DND-41 (cell line): ENCODE measurements around the gene ABLIM2.

Experiments used
- ATAC-seq: fragments of 200-7000 bp; cut with Tn5 transposase; 3 replicates; pipeline ENCODE4 v1.9.1; 2021; ENCODE audit warnings: low read depth; ENCODE audit not compliant: insufficient read depth
- DNase-seq: peaks from one replicate; pipeline ENCODE4 v3.0.0-alpha.2; 2020
- H2AFZ ChIP-seq: 2 replicates; pipeline ENCODE4 v1.6.0; 2012; ENCODE audit warnings: low read depth, low read length
- H3K27ac ChIP-seq: 2 replicates; pipeline ENCODE4 v1.5.1; 2012; ENCODE audit warnings: low read length, inconsistent platforms
- H3K27me3 ChIP-seq: fragments of 200-600 bp; sonication (generic); 2 replicates; pipeline ENCODE4 v1.6.0; 2012; ENCODE audit warnings: low read length, mild to moderate bottlenecking, inconsistent platforms; ENCODE audit not compliant: insufficient read depth, poor library complexity
- H3K36me3 ChIP-seq: 2 replicates; pipeline ENCODE4 v1.5.1; 2012; ENCODE audit warnings: low read length, inconsistent platforms; ENCODE audit not compliant: insufficient read depth
- H3K4me1 ChIP-seq: 2 replicates; pipeline ENCODE4 v1.5.1; 2012; ENCODE audit warnings: mild to moderate bottlenecking, low read length; ENCODE audit not compliant: insufficient read depth
- H3K4me2 ChIP-seq: 2 replicates; pipeline ENCODE4 v1.6.0; 2012; ENCODE audit warnings: mild to moderate bottlenecking, moderate library complexity, low read length, inconsistent platforms; ENCODE audit not compliant: insufficient read depth
- H3K4me3 ChIP-seq, 2 experiments: fragments of 200-600 bp in 1 of 2; shearing (Covaris generic) in 1 of 2; 2 replicates each; pipeline ENCODE4 v1.5.1; 2012 to 2016; ENCODE audit warnings: inconsistent platforms in 2 of 2, low read length in 2 of 2, mild to moderate bottlenecking in 2 of 2, low read depth in 1 of 2, moderate library complexity in 1 of 2
- H3K79me2 ChIP-seq: 2 replicates; pipeline ENCODE4 v1.6.0; 2012; ENCODE audit warnings: low read length, inconsistent platforms; ENCODE audit not compliant: insufficient read depth
- H3K9ac ChIP-seq: 2 replicates; pipeline ENCODE4 v1.6.0; 2012; ENCODE audit warnings: low read depth, mild to moderate bottlenecking, inconsistent platforms, low read length, moderate library complexity
- H3K9me3 ChIP-seq: 2 replicates; pipeline ENCODE4 v1.5.1; 2012; ENCODE audit warnings: low read length, moderate library complexity, mild to moderate bottlenecking, inconsistent platforms; ENCODE audit not compliant: insufficient read depth, severe bottlenecking
- H4K20me1 ChIP-seq: 2 replicates; pipeline ENCODE4 v1.6.0; 2012; ENCODE audit warnings: low read length; ENCODE audit not compliant: insufficient read depth
- EZH2 ChIP-seq: IDR thresholded peaks from 3 replicates; pipeline ENCODE4 v1.6.1; 2012; ENCODE audit warnings: borderline replicate concordance, low read depth, mild to moderate bottlenecking, moderate library complexity, low read length, inconsistent platforms; ENCODE audit not compliant: severe bottlenecking
- TF ChIP-seq, protein P1 (sequence below): IDR thresholded peaks from 2 replicates; pipeline ENCODE4 v1.5.1; 2012; ENCODE audit warnings: borderline replicate concordance, low read length, moderate library complexity, mild to moderate bottlenecking; ENCODE audit not compliant: poor library complexity, severe bottlenecking; ENCODE audit errors: extremely low read depth

The ABLIM2 gene

DNA sequence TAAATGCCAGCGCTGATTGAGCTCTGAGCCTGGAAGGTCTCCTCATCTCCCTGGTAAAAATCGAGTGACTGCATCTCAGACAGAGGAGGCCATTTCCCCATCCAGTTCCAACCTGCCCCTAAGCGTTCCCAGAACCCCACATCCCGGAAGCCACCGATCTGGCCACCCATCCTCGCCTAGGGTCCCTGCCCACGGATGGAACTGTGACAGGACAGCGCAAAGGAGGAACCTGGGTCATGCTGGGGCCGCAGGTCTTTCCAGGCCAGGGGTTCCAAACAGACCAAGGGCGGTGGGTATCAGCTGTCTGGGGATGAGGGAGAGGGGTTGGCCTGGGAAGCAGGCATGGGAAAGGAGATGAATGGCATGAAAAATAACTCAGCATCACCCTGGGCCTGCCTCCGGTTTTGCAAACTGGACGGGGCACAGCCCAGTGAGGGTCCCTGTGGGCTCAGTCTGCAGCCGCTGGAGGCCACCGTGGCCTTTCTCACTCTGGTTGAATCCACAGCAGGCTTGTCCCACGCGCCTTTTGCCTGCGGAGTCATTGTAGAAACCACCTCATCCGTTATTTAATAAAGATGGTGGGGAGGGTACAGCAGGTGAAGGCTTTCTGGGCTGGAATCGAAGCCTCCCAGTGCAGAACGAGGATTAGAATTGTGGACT, 49.1 kb downstream of the ABLIM2 start:
- TF ChIP-seq, protein P1, sequence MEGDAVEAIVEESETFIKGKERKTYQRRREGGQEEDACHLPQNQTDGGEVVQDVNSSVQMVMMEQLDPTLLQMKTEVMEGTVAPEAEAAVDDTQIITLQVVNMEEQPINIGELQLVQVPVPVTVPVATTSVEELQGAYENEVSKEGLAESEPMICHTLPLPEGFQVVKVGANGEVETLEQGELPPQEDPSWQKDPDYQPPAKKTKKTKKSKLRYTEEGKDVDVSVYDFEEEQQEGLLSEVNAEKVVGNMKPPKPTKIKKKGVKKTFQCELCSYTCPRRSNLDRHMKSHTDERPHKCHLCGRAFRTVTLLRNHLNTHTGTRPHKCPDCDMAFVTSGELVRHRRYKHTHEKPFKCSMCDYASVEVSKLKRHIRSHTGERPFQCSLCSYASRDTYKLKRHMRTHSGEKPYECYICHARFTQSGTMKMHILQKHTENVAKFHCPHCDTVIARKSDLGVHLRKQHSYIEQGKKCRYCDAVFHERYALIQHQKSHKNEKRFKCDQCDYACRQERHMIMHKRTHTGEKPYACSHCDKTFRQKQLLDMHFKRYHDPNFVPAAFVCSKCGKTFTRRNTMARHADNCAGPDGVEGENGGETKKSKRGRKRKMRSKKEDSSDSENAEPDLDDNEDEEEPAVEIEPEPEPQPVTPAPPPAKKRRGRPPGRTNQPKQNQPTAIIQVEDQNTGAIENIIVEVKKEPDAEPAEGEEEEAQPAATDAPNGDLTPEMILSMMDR: no peak
- TF ChIP-seq EZH2: no peak
- ATAC-seq (no peak), DNase-seq (no peak)
- no peak overlapping the region for H2AFZ ChIP-seq
- no peak overlapping the region for H3K4me2 ChIP-seq
- no peaks in the 10 kb centered on the region for H3K27me3 ChIP-seq
- H3K79me2 ChIP-seq: no peaks in the 10 kb centered on the region
- H4K20me1 ChIP-seq: peaks cover 6% of the 10 kb centered on the region; the same call in 1 of the 2 replicates
- H3K4me1 ChIP-seq: no peaks in the 10 kb centered on the region
- no peaks in the 10 kb centered on the region for H3K36me3 ChIP-seq
- H3K9ac ChIP-seq: no peak overlapping the region
- H3K9me3 ChIP-seq: no peaks in the 10 kb centered on the region
- H3K27ac ChIP-seq: no peak overlapping the region
- H3K4me3 ChIP-seq: no peak overlapping the region

DNA sequence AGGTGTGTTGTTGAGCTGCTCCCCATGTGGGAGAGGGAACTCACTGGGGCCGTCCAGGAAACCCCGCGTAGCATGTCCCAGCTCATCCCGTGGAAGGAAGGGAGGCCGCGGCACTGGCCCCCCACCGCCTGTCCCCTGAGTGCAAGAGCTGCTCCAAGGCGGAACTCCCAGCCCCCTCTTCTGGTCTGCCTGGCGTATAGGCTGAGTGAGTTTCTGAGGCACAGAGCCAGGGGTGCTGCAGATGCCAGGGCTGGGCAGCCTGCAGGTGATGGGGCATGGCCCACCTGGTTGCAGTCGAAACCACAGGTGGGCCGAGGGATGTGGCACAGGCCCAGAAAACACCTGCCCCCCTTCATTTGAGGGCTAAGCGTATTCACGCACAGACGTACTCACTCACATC, 49.6 kb downstream of the ABLIM2 start:
- H2AFZ ChIP-seq: no peak overlapping the region
- no peak overlapping the region for H3K27ac ChIP-seq
- no peak overlapping the region for H3K4me2 ChIP-seq
- H3K36me3 ChIP-seq: no peaks in the 10 kb centered on the region
- H3K9ac ChIP-seq: no peak overlapping the region
- ATAC-seq (no peak), DNase-seq (no peak)
- no peaks in the 10 kb centered on the region for H3K4me1 ChIP-seq
- H4K20me1 ChIP-seq: peaks cover 5% of the 10 kb centered on the region; the same call in 1 of the 2 replicates
- TF ChIP-seq, protein P1: no peak
- TF ChIP-seq EZH2: no peak
- no peaks in the 10 kb centered on the region for H3K27me3 ChIP-seq
- no peaks in the 10 kb centered on the region for H3K79me2 ChIP-seq
- no peak overlapping the region for H3K4me3 ChIP-seq
- no peaks in the 10 kb centered on the region for H3K9me3 ChIP-seq

DNA sequence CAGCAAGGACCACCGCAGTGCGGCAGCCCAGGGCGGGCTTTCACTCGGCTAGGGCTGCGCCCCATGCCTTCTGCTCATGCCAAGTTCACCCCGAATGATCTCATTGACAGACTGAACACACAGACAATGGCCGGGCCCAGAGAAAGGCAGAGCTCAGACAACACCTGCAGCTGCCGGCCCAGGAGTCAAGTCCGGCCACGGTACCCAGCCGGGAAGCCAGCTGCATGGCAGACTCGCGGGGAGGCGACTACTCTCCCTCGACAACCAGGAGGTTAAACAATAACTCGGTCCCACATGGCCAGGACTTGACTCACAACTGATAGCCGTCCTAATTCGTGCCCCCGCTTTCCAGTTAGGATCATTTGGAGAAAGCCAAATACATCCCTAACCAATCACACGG, 50.4 kb downstream of the ABLIM2 start:
- Histone ChIP-seq H3K27ac (no peak overlapping the region), H3K4me3 (no peak overlapping the region), H3K4me1 (no peaks in the 10 kb centered on the region), H3K27me3 (no peaks in the 10 kb centered on the region), H4K20me1 (peaks cover 6% of the 10 kb centered on the region; the same call in 1 of the 2 replicates), H3K9me3 (no peaks in the 10 kb centered on the region), H3K36me3 (no peaks in the 10 kb centered on the region), H3K4me2 (no peak overlapping the region), H3K79me2 (no peaks in the 10 kb centered on the region), H2AFZ (no peak overlapping the region), H3K9ac (no peak overlapping the region)
- DNase-seq (no peak), ATAC-seq (no peak)
- no peak for TF ChIP-seq EZH2
- TF ChIP-seq, protein P1: no peak
